HG03521 (cell line): ENCODE results near the gene C17orf100.

Source experiments
- ATAC-seq: cut with Tn5 transposase; IDR thresholded peaks from one replicate; pipeline ENCODE4 v1.9.1; 2021; ENCODE audit warnings: mild to moderate bottlenecking, moderate library complexity; ENCODE audit not compliant: unreplicated experiment

C17orf100 gene

GRCh38 chr17:6651354-6651918 is at the start of gene C17orf100, which contains the start of gene MED31:
C17orf100 (plus strand) TSS chr17:6651762; CDS start chr17:6651914, 152 bp downstream.
MED31 (minus strand) TSS chr17:6651605; CDS start chr17:6651528, 77 bp downstream.
- peak; percentile 94 for ATAC-seq

GRCh38 chr17:6602141-6602540 is 49.4 kb upstream of the C17orf100 start:
- no peak for ATAC-seq

GRCh38 chr17:6603744-6604325 is 47.7 kb upstream of the C17orf100 start:
- no peak for ATAC-seq

- ATAC-seq, result no peak
Measured at GRCh38 chr17:6605142-6605541, 46.4 kb upstream of the C17orf100 start.

- no peak for ATAC-seq
Measured at GRCh38 chr17:6608321-6608720, 43.2 kb upstream of the C17orf100 start.

GRCh38 chr17:6610011-6610410 is 41.6 kb upstream of the C17orf100 start:
- no peak for ATAC-seq

GRCh38 chr17:6611231-6611630 is 40.3 kb upstream of the C17orf100 start:
- no peak for ATAC-seq

- ATAC-seq, result no peak
Measured at GRCh38 chr17:6623941-6624340, 27.6 kb upstream of the C17orf100 start.

GRCh38 chr17:6626616-6627015 is 24.9 kb upstream of the C17orf100 start:
- no peak for ATAC-seq

- no peak for ATAC-seq
Measured at GRCh38 chr17:6627019-6627418, 24.5 kb upstream of the C17orf100 start.

- no peak for ATAC-seq
Measured at GRCh38 chr17:6630390-6630789, 21.2 kb upstream of the C17orf100 start.

GRCh38 chr17:6632530-6632929 is 19.0 kb upstream of the C17orf100 start:
- ATAC-seq, result no peak

GRCh38 chr17:6633263-6633662 is 18.3 kb upstream of the C17orf100 start:
- no peak for ATAC-seq

GRCh38 chr17:6636105-6636504 is 15.5 kb upstream of the C17orf100 start:
- ATAC-seq, result no peak

- no peak for ATAC-seq
Measured at GRCh38 chr17:6636616-6637457, 14.7 kb upstream of the C17orf100 start.

GRCh38 chr17:6637458-6637840 is 14.1 kb upstream of the C17orf100 start:
- no peak for ATAC-seq

GRCh38 chr17:6638046-6638908 is 13.3 kb upstream of the C17orf100 start:
- ATAC-seq, result no peak

- ATAC-seq, result no peak
Measured at GRCh38 chr17:6639014-6639585, 12.5 kb upstream of the C17orf100 start.

- ATAC-seq, result peak; percentile 6
Measured at GRCh38 chr17:6639586-6640535, 11.7 kb upstream of the C17orf100 start.
